Measurements from ENCODE around the gene PRKAG2.
"Not testable (repeated sequence)": the region's sequence is repeated elsewhere in the genome, so short reads cannot be mapped to it uniquely, and the experiment has no call there.

The PRKAG2 gene

GRCh38 chr7:151764056-151764920 lies 112.6 kb downstream of the PRKAG2 start:
- DNase-seq (ENCODE audit: low spot score), result no peak

- no peak for DNase-seq (ENCODE audit: low spot score)
These were observed 113.4 kb downstream of the PRKAG2 start for GRCh38 chr7:151763420-151763984.

GRCh38 chr7:151762583-151763245 lies 114.2 kb downstream of the PRKAG2 start:
- DNase-seq (ENCODE audit: low spot score), result no peak

GRCh38 chr7:151761957-151762356 lies 115.0 kb downstream of the PRKAG2 start:
- DNase-seq (ENCODE audit: low spot score), result no peak

GRCh38 chr7:151761231-151761630 lies 115.7 kb downstream of the PRKAG2 start:
- no peak for DNase-seq (ENCODE audit: low spot score)

GRCh38 chr7:151759591-151760042 lies 117.3 kb downstream of the PRKAG2 start:
- DNase-seq (ENCODE audit: low spot score), result peak; percentile 43

- DNase-seq (ENCODE audit: low spot score), result no peak
These were observed 118.0 kb downstream of the PRKAG2 start for GRCh38 chr7:151758622-151759540.

- no peak for DNase-seq (ENCODE audit: low spot score)
These were observed 119.6 kb downstream of the PRKAG2 start for GRCh38 chr7:151757274-151757673.

- no peak for DNase-seq (ENCODE audit: low spot score)
These were observed 120.0 kb downstream of the PRKAG2 start for GRCh38 chr7:151756866-151757265.

GRCh38 chr7:151756076-151756731 lies 120.7 kb downstream of the PRKAG2 start:
- no peak for DNase-seq (ENCODE audit: low spot score)

- no peak for DNase-seq (ENCODE audit: low spot score)
These were observed 121.6 kb downstream of the PRKAG2 start for GRCh38 chr7:151755131-151755801.

- DNase-seq (ENCODE audit: low spot score), result no peak
These were observed 122.2 kb downstream of the PRKAG2 start for GRCh38 chr7:151754688-151755130.

- peak; percentile 41 for DNase-seq (ENCODE audit: low spot score)
These were observed 122.7 kb downstream of the PRKAG2 start for GRCh38 chr7:151754142-151754590.

- DNase-seq (ENCODE audit: low spot score), result no peak
These were observed 123.9 kb downstream of the PRKAG2 start for GRCh38 chr7:151752816-151753595.

GRCh38 chr7:151752037-151752436 lies 124.9 kb downstream of the PRKAG2 start:
- DNase-seq (ENCODE audit: low spot score), result no peak

- no peak for DNase-seq (ENCODE audit: low spot score)
These were observed 128.2 kb downstream of the PRKAG2 start for GRCh38 chr7:151748733-151749132.

- DNase-seq (ENCODE audit: low spot score), result not testable (repeated sequence)
These were observed 128.9 kb downstream of the PRKAG2 start for GRCh38 chr7:151748021-151748420.

- DNase-seq (ENCODE audit: low spot score), result no peak
These were observed 131.2 kb downstream of the PRKAG2 start for GRCh38 chr7:151745706-151746105.
